ENCODE data around the gene CHST8.

DNA sequence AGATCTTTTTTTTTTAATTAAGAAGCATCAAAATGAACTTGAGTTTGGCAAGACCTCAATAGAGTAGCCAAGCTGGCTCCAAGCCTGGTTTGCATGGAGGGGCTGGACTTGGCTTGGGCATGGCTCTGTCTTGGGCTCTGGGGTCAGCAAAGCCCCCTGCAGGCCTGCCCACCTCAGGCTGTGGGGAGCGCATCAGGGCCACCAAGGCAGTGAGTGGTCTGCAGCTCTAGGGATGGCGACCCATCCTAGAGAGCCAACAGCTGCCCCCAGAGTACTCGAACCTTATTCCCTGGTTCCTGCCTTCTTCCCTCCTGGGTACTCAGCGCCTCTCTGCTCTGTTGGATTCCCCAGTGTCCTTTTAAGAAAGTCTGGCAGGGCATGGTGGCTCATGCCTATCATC is 5.4 kb upstream of the CHST8 start:
- TF ChIP-seq NR1H2 (CRISPR knock-in tag; IDR thresholded peaks at IDR 0.05) = no peak
- TF ChIP-seq, protein P1, sequence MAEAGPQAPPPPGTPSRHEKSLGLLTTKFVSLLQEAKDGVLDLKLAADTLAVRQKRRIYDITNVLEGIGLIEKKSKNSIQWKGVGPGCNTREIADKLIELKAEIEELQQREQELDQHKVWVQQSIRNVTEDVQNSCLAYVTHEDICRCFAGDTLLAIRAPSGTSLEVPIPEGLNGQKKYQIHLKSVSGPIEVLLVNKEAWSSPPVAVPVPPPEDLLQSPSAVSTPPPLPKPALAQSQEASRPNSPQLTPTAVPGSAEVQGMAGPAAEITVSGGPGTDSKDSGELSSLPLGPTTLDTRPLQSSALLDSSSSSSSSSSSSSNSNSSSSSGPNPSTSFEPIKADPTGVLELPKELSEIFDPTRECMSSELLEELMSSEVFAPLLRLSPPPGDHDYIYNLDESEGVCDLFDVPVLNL (CRISPR knock-in tag; IDR thresholded peaks at IDR 0.05; ENCODE audit: borderline replicate concordance, low read depth) = no peak
- TF ChIP-seq, protein P2, sequence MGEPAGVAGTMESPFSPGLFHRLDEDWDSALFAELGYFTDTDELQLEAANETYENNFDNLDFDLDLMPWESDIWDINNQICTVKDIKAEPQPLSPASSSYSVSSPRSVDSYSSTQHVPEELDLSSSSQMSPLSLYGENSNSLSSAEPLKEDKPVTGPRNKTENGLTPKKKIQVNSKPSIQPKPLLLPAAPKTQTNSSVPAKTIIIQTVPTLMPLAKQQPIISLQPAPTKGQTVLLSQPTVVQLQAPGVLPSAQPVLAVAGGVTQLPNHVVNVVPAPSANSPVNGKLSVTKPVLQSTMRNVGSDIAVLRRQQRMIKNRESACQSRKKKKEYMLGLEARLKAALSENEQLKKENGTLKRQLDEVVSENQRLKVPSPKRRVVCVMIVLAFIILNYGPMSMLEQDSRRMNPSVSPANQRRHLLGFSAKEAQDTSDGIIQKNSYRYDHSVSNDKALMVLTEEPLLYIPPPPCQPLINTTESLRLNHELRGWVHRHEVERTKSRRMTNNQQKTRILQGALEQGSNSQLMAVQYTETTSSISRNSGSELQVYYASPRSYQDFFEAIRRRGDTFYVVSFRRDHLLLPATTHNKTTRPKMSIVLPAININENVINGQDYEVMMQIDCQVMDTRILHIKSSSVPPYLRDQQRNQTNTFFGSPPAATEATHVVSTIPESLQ (CRISPR knock-in tag; IDR thresholded peaks at IDR 0.05) = no peak
- no peak for TF ChIP-seq FOXP1 (CRISPR knock-in tag; IDR thresholded peaks at IDR 0.05; ENCODE audit: borderline replicate concordance)
- TF ChIP-seq, protein P3, sequence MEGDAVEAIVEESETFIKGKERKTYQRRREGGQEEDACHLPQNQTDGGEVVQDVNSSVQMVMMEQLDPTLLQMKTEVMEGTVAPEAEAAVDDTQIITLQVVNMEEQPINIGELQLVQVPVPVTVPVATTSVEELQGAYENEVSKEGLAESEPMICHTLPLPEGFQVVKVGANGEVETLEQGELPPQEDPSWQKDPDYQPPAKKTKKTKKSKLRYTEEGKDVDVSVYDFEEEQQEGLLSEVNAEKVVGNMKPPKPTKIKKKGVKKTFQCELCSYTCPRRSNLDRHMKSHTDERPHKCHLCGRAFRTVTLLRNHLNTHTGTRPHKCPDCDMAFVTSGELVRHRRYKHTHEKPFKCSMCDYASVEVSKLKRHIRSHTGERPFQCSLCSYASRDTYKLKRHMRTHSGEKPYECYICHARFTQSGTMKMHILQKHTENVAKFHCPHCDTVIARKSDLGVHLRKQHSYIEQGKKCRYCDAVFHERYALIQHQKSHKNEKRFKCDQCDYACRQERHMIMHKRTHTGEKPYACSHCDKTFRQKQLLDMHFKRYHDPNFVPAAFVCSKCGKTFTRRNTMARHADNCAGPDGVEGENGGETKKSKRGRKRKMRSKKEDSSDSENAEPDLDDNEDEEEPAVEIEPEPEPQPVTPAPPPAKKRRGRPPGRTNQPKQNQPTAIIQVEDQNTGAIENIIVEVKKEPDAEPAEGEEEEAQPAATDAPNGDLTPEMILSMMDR (IDR thresholded peaks at IDR 0.05) = no peak
- TF ChIP-seq MYBL2 (CRISPR knock-in tag; IDR thresholded peaks at IDR 0.05) = no peak
- TF ChIP-seq, protein P4, sequence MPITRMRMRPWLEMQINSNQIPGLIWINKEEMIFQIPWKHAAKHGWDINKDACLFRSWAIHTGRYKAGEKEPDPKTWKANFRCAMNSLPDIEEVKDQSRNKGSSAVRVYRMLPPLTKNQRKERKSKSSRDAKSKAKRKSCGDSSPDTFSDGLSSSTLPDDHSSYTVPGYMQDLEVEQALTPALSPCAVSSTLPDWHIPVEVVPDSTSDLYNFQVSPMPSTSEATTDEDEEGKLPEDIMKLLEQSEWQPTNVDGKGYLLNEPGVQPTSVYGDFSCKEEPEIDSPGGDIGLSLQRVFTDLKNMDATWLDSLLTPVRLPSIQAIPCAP (CRISPR knock-in tag; IDR thresholded peaks at IDR 0.05) = no peak
- TF ChIP-seq SMAD4 (CRISPR knock-in tag; IDR thresholded peaks at IDR 0.05) = no peak
- no peak for TF ChIP-seq FOXJ3 (CRISPR knock-in tag; IDR thresholded peaks at IDR 0.05; ENCODE audit: borderline replicate concordance)

All from WTC11 (cell line).